ENCODE data around the gene IL31RA.

The IL31RA gene

GRCh38 chr5:55823151-55823796, 27.9 kb upstream of the IL31RA start:
- TF ChIP-seq PKNOX1 (IDR thresholded peaks at IDR 0.05), result no peak
- TF ChIP-seq FOXK2 (IDR thresholded peaks at IDR 0.05), result no peak
- CTCF ChIA-PET, result no interaction called here
- POLR2A ChIA-PET, result no interaction called here
- no peak for DNase-seq (ENCODE audit: extremely low spot score)

- ChIA-PET CTCF (no interaction called here), POLR2A (no interaction called here)
- DNase-seq (ENCODE audit: extremely low spot score), result no peak
- TF ChIP-seq FOXK2 (IDR thresholded peaks at IDR 0.05), result no peak
- TF ChIP-seq FOXA1 (IDR thresholded peaks at IDR 0.05), result no peak
- no peak for TF ChIP-seq CTBP1 (IDR thresholded peaks at IDR 0.05; ENCODE audit: borderline replicate concordance)
- TF ChIP-seq SP1 (IDR thresholded peaks at IDR 0.05), result no peak
- no peak for TF ChIP-seq NFRKB (IDR thresholded peaks at IDR 0.05)
- no peak for TF ChIP-seq ZNF384 (IDR thresholded peaks at IDR 0.05)
- TF ChIP-seq PKNOX1 (IDR thresholded peaks at IDR 0.05), result no peak
- no peak for TF ChIP-seq L3MBTL2 (conservative IDR thresholded peaks at IDR 0.05)
- no peak for TF ChIP-seq SUZ12 (IDR thresholded peaks at IDR 0.05)
- TF ChIP-seq ARNT (IDR thresholded peaks at IDR 0.05), result no peak
- TF ChIP-seq BHLHE40 (IDR thresholded peaks at IDR 0.05; ENCODE audit: borderline replicate concordance), result no peak
- no peak for TF ChIP-seq HDGF (IDR thresholded peaks at IDR 0.05; ENCODE audit: borderline replicate concordance)
Measured at GRCh38 chr5:55829956-55830355, 21.2 kb upstream of the IL31RA start.

- no peak for DNase-seq (ENCODE audit: extremely low spot score)
- CTCF ChIA-PET, result no interaction called here
- TF ChIP-seq FOXM1 (IDR thresholded peaks at IDR 0.05; ENCODE audit: borderline replicate concordance) (no peak), TARDBP (IDR thresholded peaks at IDR 0.05) (no peak), ELF4 (IDR thresholded peaks at IDR 0.05) (no peak), BHLHE40 (IDR thresholded peaks at IDR 0.05; ENCODE audit: borderline replicate concordance) (no peak), SUZ12 (IDR thresholded peaks at IDR 0.05) (no peak), HDGF (IDR thresholded peaks at IDR 0.05; ENCODE audit: borderline replicate concordance) (no peak)
- POLR2A ChIA-PET, result no interaction called here
Measured at GRCh38 chr5:55832446-55832845, 18.7 kb upstream of the IL31RA start.

- ChIA-PET CTCF (no interaction called here), POLR2A (no interaction called here)
- DNase-seq (ENCODE audit: extremely low spot score), result no peak
- no peak for TF ChIP-seq SP1 (IDR thresholded peaks at IDR 0.05)
- no peak for TF ChIP-seq ARNT (IDR thresholded peaks at IDR 0.05)
Measured at GRCh38 chr5:55836191-55836590, 15.0 kb upstream of the IL31RA start.

GRCh38 chr5:55841976-55842375, 9.2 kb upstream of the IL31RA start:
- DNase-seq (ENCODE audit: extremely low spot score), result no peak
- CTCF ChIA-PET, result no interaction called here
- POLR2A ChIA-PET, result no interaction called here
- TF ChIP-seq CTBP1 (IDR thresholded peaks at IDR 0.05; ENCODE audit: borderline replicate concordance) (no peak), FOXM1 (IDR thresholded peaks at IDR 0.05; ENCODE audit: borderline replicate concordance) (no peak), SP1 (IDR thresholded peaks at IDR 0.05) (no peak), FOXK2 (IDR thresholded peaks at IDR 0.05) (no peak), L3MBTL2 (conservative IDR thresholded peaks at IDR 0.05) (no peak)

- TF ChIP-seq ZNF384 (IDR thresholded peaks at IDR 0.05) (no peak), LEF1 (IDR thresholded peaks at IDR 0.05; ENCODE audit: borderline replicate concordance) (no peak)
- ChIA-PET POLR2A (no interaction called here), CTCF (no interaction called here)
- DNase-seq (ENCODE audit: extremely low spot score), result no peak
Measured at GRCh38 chr5:55847837-55848236, 3.3 kb upstream of the IL31RA start.

GRCh38 chr5:55848783-55849182, 2.4 kb upstream of the IL31RA start:
- CTCF ChIA-PET, result no interaction called here
- POLR2A ChIA-PET, result no interaction called here
- no peak for TF ChIP-seq SP1 (IDR thresholded peaks at IDR 0.05)
- no peak for TF ChIP-seq TARDBP (IDR thresholded peaks at IDR 0.05)
- TF ChIP-seq ELF4 (IDR thresholded peaks at IDR 0.05), result no peak
- TF ChIP-seq CTBP1 (IDR thresholded peaks at IDR 0.05; ENCODE audit: borderline replicate concordance), result no peak
- TF ChIP-seq ZNF384 (IDR thresholded peaks at IDR 0.05), result no peak
- TF ChIP-seq BHLHE40 (IDR thresholded peaks at IDR 0.05; ENCODE audit: borderline replicate concordance), result no peak
- TF ChIP-seq ARNT (IDR thresholded peaks at IDR 0.05), result no peak
- no peak for TF ChIP-seq LEF1 (IDR thresholded peaks at IDR 0.05; ENCODE audit: borderline replicate concordance)
- TF ChIP-seq NFRKB (IDR thresholded peaks at IDR 0.05), result no peak
- no peak for TF ChIP-seq PKNOX1 (IDR thresholded peaks at IDR 0.05)
- no peak for TF ChIP-seq HDGF (IDR thresholded peaks at IDR 0.05; ENCODE audit: borderline replicate concordance)
- TF ChIP-seq FOXM1 (IDR thresholded peaks at IDR 0.05; ENCODE audit: borderline replicate concordance), result no peak
- TF ChIP-seq SUZ12 (IDR thresholded peaks at IDR 0.05), result no peak
- TF ChIP-seq FOXA1 (IDR thresholded peaks at IDR 0.05), result no peak
- TF ChIP-seq L3MBTL2 (conservative IDR thresholded peaks at IDR 0.05), result no peak
- DNase-seq (ENCODE audit: extremely low spot score), result no peak

- no peak for DNase-seq (ENCODE audit: extremely low spot score)
- CTCF ChIA-PET, result interaction anchor here (1.1 kb wide), 1 partner anchor 17 kb away, joined by 4 read pairs; no protein-coding TSS in a partner anchor
- no peak for TF ChIP-seq PKNOX1 (IDR thresholded peaks at IDR 0.05)
- no peak for TF ChIP-seq SP1 (IDR thresholded peaks at IDR 0.05)
- no peak for TF ChIP-seq FOXK2 (IDR thresholded peaks at IDR 0.05)
- no peak for TF ChIP-seq NFRKB (IDR thresholded peaks at IDR 0.05)
- no peak for TF ChIP-seq LEF1 (IDR thresholded peaks at IDR 0.05; ENCODE audit: borderline replicate concordance)
- TF ChIP-seq ELF4 (IDR thresholded peaks at IDR 0.05), result no peak
- no peak for TF ChIP-seq ZNF384 (IDR thresholded peaks at IDR 0.05)
- no peak for TF ChIP-seq FOXA1 (IDR thresholded peaks at IDR 0.05)
- no peak for TF ChIP-seq ARNT (IDR thresholded peaks at IDR 0.05)
- TF ChIP-seq SUZ12 (IDR thresholded peaks at IDR 0.05), result no peak
- no peak for TF ChIP-seq TARDBP (IDR thresholded peaks at IDR 0.05)
- no peak for TF ChIP-seq FOXM1 (IDR thresholded peaks at IDR 0.05; ENCODE audit: borderline replicate concordance)
- TF ChIP-seq CTBP1 (IDR thresholded peaks at IDR 0.05; ENCODE audit: borderline replicate concordance), result no peak
- TF ChIP-seq HDGF (IDR thresholded peaks at IDR 0.05; ENCODE audit: borderline replicate concordance), result no peak
- TF ChIP-seq L3MBTL2 (conservative IDR thresholded peaks at IDR 0.05), result no peak
- TF ChIP-seq BHLHE40 (IDR thresholded peaks at IDR 0.05; ENCODE audit: borderline replicate concordance), result no peak
- POLR2A ChIA-PET, result no interaction called here
Measured at GRCh38 chr5:55851675-55851979, 470 bp downstream of the IL31RA start.

Measured in HEK293T (cell line).